GM12892 (cell line): ENCODE data around the gene RNFT2.

ENCODE experiments used
- POLR2A ChIP-seq: IDR thresholded peaks from 2 replicates; pipeline ENCODE4 v1.6.1; 2011; ENCODE audit warnings: low read depth, low read length, control low read depth
- POLR2AphosphoS5 ChIP-seq: IDR thresholded peaks from 2 replicates; pipeline ENCODE4 v1.6.1; 2011; ENCODE audit warnings: low read depth, low read length, control low read depth

DNA sequence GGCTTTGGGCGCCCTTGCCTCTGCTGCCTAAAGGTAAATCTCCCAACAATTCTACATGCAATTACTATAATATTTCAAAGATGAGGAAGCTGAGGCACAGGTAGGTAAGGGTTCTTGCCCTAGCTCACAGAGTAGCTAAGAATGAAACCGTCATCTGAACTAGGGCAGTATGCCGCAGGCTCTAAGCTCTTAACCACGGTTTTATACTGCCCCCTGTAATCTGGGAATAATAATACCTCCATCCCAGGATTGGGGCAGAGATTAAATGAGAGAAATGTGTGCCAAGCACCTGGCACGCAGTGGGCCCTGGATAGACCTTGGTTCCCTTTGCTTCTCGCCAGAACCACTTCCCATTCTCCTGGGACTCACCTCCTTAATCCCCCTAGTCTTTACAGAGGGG, 144.6 kb downstream of the RNFT2 start:
- TF ChIP-seq POLR2AphosphoS5 (no peak), POLR2A (no peak)
